ENCODE results near the gene FJX1. TPM values are rescaled to one million over a fixed set of nuclear protein-coding genes. Genes with fewer than 3 reads are reported as not detected.

The FJX1 gene
- total RNA-seq, 2 donors from 2014 or later, result 11.7 to 17.4 TPM

DNA sequence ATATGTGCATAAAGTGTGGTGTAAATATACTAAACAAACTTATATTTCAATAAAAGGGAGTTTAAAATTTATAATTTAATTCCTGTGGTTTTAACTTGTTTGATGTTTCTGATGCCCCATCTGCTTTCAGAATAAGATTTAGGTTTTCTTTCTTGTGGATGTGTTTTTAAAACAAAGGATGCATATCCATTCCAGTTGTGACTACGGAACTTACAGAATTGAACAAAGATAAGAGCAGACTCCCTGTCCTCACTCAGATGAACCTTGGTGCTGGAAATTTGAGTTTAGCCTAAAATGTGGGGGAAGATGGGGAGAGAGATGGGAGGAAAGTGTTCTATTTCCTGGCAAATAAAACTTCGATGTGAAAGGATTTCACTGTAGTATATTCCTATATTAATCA, 2.5 kb downstream of the FJX1 start:
- H3K36me3 Mint-ChIP-seq (ENCODE audit: low read depth), result no peaks in the 10 kb centered on the region
- DNase-seq, result no peak
- H3K4me3 ChIP-seq (ENCODE audit: low read length), result peak overlapping the region; percentile 85
- WGBS, 2 experiments (ENCODE audit: insufficient coverage in 1 of 2, insufficient read length in 1 of 2), result 75 to 100% methylated on average over 1 to 2 of the region's 2 CpGs
- no peaks in the 10 kb centered on the region for H3K36me3 ChIP-seq (ENCODE audit: control insufficient read depth, insufficient read depth, low read length)
- H3K9me3 Mint-ChIP-seq, result peaks cover 1% of the 10 kb centered on the region
- peaks cover 2% of the 10 kb centered on the region for H3K4me1 Mint-ChIP-seq
- H3K27ac Mint-ChIP-seq, result no peak overlapping the region
- peak overlapping the region; percentile 66 for H3K4me3 Mint-ChIP-seq
- H3K27me3 ChIP-seq (ENCODE audit: control insufficient read depth, insufficient read depth, low read length, poor library complexity, severe bottlenecking), result peaks cover 32% of the 10 kb centered on the region
- TF ChIP-seq, protein P1, sequence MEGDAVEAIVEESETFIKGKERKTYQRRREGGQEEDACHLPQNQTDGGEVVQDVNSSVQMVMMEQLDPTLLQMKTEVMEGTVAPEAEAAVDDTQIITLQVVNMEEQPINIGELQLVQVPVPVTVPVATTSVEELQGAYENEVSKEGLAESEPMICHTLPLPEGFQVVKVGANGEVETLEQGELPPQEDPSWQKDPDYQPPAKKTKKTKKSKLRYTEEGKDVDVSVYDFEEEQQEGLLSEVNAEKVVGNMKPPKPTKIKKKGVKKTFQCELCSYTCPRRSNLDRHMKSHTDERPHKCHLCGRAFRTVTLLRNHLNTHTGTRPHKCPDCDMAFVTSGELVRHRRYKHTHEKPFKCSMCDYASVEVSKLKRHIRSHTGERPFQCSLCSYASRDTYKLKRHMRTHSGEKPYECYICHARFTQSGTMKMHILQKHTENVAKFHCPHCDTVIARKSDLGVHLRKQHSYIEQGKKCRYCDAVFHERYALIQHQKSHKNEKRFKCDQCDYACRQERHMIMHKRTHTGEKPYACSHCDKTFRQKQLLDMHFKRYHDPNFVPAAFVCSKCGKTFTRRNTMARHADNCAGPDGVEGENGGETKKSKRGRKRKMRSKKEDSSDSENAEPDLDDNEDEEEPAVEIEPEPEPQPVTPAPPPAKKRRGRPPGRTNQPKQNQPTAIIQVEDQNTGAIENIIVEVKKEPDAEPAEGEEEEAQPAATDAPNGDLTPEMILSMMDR (conservative IDR thresholded peaks at IDR 0.05), result no peak
- peaks cover 71% of the 10 kb centered on the region for H3K27me3 Mint-ChIP-seq (ENCODE audit: insufficient read depth)
- peaks cover 3% of the 10 kb centered on the region for H3K4me1 ChIP-seq (ENCODE audit: control insufficient read depth, insufficient read depth, low read length)
- H3K9me3 ChIP-seq (ENCODE audit: control insufficient read depth, low read length), result no peaks in the 10 kb centered on the region
- no peak overlapping the region for H3K27ac ChIP-seq (ENCODE audit: low read depth, low read length)
- H3K9ac ChIP-seq (ENCODE audit: extremely low read depth, low read length, poor library complexity, severe bottlenecking), result peak overlapping the region; percentile 67

DNA sequence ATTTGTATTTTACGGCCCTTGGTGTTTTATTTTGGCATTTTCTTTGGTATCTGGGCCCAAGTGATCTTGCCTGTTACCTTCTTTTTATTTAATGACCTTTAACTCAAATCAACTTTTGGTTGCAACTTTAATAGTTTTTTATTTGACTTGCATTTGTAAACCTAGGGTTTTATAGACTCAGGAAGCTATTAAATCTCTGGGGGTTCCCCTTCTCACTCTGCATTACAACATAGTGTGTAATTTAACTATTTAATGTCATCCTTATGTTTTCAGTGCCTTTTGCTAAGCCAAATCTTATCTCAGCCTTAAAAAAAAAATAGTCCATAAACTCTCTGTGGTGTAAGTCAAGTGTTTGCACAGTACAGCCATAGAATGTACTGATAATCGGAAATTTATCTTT, 3.4 kb downstream of the FJX1 start:
- DNase-seq, result no peak
- peaks cover 79% of the 10 kb centered on the region for H3K27me3 Mint-ChIP-seq (ENCODE audit: insufficient read depth)
- peaks cover 1% of the 10 kb centered on the region for H3K9me3 Mint-ChIP-seq
- H3K27ac Mint-ChIP-seq, result no peak overlapping the region
- peaks cover 39% of the 10 kb centered on the region for H3K27me3 ChIP-seq (ENCODE audit: control insufficient read depth, insufficient read depth, low read length, poor library complexity, severe bottlenecking)
- no peaks in the 10 kb centered on the region for H3K4me1 ChIP-seq (ENCODE audit: control insufficient read depth, insufficient read depth, low read length)
- no peak overlapping the region for H3K27ac ChIP-seq (ENCODE audit: low read depth, low read length)
- no peaks in the 10 kb centered on the region for H3K36me3 Mint-ChIP-seq (ENCODE audit: low read depth)
- H3K36me3 ChIP-seq (ENCODE audit: control insufficient read depth, insufficient read depth, low read length), result no peaks in the 10 kb centered on the region
- no peaks in the 10 kb centered on the region for H3K9me3 ChIP-seq (ENCODE audit: control insufficient read depth, low read length)
- WGBS, 2 experiments (ENCODE audit: insufficient coverage in 1 of 2, insufficient read length in 1 of 2), result 80 to 100% methylated on average over 2 of the region's 2 CpGs
- H3K4me1 Mint-ChIP-seq, result peaks cover 2% of the 10 kb centered on the region
- H3K9ac ChIP-seq (ENCODE audit: extremely low read depth, low read length, poor library complexity, severe bottlenecking), result no peak overlapping the region
- H3K4me3 Mint-ChIP-seq, result no peak overlapping the region
- H3K4me3 ChIP-seq (ENCODE audit: low read length), result peak overlapping the region; percentile 85
- TF ChIP-seq, protein P1 (conservative IDR thresholded peaks at IDR 0.05), result no peak

DNA sequence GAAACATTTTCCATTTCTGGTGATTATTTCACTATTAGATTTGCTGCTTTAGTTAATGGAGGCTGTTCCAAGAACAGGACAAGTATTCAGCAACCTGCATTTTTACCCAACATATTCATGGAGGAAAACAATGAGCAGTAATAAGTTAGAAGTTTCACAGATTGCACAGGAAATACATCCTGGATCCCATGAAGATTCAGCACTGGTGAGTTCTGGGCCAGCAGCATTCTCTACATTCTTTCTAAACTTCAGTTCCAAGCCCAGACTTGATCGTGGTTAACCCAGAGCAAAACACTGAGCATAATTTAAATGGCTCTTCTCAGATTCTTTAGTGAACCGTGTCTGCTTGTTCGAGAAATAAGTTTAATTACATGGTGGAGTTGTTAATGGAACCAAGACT, 3.8 kb downstream of the FJX1 start:
- peaks cover 40% of the 10 kb centered on the region for H3K27me3 ChIP-seq (ENCODE audit: control insufficient read depth, insufficient read depth, low read length, poor library complexity, severe bottlenecking)
- H3K27ac ChIP-seq (ENCODE audit: low read depth, low read length), result no peak overlapping the region
- no peak overlapping the region for H3K4me3 ChIP-seq (ENCODE audit: low read length)
- Mint-ChIP-seq H3K27ac (no peak overlapping the region), H3K4me3 (no peak overlapping the region), H3K36me3 (ENCODE audit: low read depth) (no peaks in the 10 kb centered on the region), H3K9me3 (peaks cover 1% of the 10 kb centered on the region), H3K4me1 (peaks cover 2% of the 10 kb centered on the region), H3K27me3 (ENCODE audit: insufficient read depth) (peaks cover 79% of the 10 kb centered on the region)
- no peaks in the 10 kb centered on the region for H3K9me3 ChIP-seq (ENCODE audit: control insufficient read depth, low read length)
- 79% methylated on average over 3 of the region's 3 CpGs; no CpG with 5 or more reads in 1 of the 2 experiments for WGBS, 2 experiments (ENCODE audit: insufficient coverage in 1 of 2, insufficient read length in 1 of 2)
- no peak for DNase-seq
- TF ChIP-seq, protein P1 (conservative IDR thresholded peaks at IDR 0.05), result no peak
- H3K9ac ChIP-seq (ENCODE audit: extremely low read depth, low read length, poor library complexity, severe bottlenecking), result no peak overlapping the region
- H3K36me3 ChIP-seq (ENCODE audit: control insufficient read depth, insufficient read depth, low read length), result no peaks in the 10 kb centered on the region
- H3K4me1 ChIP-seq (ENCODE audit: control insufficient read depth, insufficient read depth, low read length), result no peaks in the 10 kb centered on the region
